HG03460 (cell line): ENCODE results near the gene ABLIM1.

Source experiments
- ATAC-seq: cut with Tn5 transposase; IDR thresholded peaks from one replicate; pipeline ENCODE4 v1.9.1; 2021; ENCODE audit not compliant: unreplicated experiment

Gene ABLIM1

GRCh38 chr10:114523876-114524275 lies 134.2 kb downstream of the ABLIM1 start:
- no peak for ATAC-seq

- no peak for ATAC-seq
Measured at GRCh38 chr10:114521255-114521654, 136.8 kb downstream of the ABLIM1 start.

DNA sequence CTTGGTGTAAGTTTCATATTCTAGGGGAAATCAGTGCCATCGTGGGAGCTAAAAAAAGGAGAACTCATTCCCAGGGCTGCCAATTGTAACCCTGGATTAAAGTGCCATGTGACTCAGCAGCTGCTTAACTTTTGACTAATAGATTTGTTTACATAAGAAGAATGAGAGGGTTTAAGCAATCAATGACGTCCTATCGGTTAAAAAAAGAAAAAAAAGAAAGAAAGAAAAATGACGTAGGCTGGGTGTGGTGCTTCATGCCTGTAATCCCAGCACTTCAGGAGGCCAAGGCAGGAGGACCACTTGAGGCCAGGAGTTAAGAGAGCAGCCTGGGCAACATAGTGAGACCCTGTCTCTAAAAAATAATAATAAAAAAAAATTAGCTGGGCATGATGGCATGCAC lies 137.6 kb downstream of the ABLIM1 start:
- ATAC-seq: no peak

DNA sequence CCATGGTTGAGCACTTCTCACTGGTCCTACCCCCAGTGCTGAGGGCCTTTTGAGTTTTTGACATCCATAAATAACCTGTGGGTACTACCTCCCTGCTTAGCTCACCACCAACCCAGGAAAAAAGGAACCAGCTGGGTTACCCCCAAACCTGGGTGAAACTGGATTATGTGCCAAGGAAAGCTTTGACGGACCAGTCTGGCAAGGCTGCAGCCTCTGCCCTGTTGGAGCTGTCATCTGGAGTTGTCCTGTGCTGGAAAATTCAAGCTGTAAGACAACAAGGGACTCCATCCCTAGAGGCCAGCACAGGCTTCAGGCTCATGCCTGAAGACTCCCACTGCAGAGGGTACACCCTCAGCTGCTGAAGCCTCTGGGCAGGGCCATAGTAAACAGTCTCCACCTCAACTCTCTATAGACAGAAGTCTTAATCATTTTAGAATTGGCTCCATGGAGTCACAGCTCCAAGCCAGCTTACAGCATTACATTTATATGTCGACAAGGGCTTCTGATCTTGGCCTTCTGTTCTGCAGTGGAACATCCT lies 138.2 kb downstream of the ABLIM1 start:
- ATAC-seq: no peak

DNA sequence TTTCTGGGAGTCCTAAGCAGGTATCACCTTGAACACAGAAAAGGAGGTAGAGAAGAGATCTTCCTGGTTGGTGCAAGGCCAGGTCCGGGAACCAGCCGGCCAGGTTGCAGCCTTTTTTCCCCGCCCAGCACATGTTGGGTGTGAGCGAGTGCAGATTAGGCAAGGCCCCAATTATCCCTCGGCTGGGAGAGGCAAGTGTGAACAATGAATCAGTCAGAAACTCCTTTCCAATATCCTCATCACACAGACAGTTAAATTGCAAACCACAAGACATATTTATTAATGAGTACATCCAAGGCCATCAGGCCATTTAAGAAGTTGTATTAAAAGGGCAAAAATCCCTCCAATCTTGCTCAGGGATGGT lies 138.8 kb downstream of the ABLIM1 start:
- no peak for ATAC-seq

- no peak for ATAC-seq
Measured at GRCh38 chr10:114518401-114519305, 139.4 kb downstream of the ABLIM1 start.

DNA sequence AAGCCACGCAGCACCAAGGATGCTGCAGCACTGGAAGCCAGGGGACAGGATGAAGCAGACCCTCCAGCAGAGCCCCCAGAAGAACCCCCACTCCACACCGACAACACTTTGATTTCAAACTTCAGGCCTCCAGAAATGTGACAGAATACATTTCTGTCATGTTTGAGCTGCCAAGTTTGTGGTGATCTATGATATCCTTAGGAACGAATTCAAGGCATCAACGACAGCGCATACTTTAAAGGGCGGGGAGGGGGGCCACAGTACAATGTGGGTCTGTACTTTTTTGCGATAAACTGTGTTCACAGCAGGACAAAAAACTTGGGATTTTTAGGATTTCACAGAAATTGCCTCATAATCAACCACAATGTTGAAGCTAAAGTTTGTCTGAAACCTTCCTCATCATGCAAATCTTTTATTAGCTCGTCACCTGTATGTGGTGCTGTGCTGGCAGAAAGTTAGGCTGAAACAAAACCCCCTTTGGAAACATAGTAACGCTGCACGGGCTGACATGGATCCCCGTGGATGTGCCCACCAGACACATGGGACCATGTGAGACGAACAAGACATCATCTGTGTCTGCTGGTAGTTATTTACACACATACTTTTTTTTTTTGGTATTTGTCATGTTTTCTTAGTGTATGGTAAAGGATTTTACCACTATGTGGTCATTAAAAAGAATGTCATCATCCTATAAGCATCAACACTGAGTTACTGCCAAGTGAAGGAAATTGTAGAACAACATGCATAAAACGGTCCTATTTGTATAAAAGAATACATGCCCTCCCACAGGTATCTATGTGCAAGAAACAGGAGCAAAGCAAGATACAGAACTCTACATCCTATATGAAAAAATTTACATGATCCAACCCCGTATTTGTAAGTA lies 140.5 kb downstream of the ABLIM1 start:
- ATAC-seq: no peak

DNA sequence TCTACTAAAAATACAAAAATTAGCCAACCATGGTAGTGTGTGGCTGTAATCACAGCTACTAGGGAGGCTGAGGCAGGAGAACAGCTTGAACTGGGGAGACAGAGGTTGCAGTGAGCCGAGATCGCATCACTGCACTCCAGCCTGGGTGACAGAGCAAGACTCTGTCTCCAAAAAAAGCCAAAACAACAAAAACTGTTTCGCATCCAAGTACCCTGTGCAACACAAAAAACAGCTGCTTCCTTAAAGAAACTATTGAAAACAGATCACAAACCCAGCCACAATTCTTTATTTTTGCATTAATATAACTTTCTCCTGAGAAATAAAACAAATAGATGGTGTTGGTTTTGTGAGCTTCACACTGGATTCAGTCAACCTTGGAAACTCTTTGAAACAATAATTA lies 141.7 kb downstream of the ABLIM1 start:
- no peak for ATAC-seq

GRCh38 chr10:114515298-114515914 lies 142.7 kb downstream of the ABLIM1 start:
- no peak for ATAC-seq

DNA sequence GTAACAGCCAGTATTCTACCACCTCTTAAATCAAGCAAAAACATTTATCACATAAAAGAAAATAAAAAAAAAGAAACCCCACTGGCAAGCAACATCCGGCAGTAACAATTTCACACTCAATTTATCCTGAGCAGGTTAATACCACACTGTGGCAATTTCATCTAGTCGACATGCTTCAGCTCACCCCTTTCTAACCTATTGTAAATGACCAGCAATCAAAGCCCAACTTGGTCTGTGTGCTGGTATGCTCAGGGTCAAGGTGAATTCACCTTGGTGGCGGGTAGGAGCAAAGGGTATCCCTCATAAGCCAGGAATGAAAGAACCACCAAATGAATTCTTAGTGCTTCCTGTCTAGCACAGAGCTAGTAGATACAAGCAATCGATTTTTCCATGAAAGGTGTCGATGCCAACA lies 144.7 kb downstream of the ABLIM1 start:
- ATAC-seq: no peak

DNA sequence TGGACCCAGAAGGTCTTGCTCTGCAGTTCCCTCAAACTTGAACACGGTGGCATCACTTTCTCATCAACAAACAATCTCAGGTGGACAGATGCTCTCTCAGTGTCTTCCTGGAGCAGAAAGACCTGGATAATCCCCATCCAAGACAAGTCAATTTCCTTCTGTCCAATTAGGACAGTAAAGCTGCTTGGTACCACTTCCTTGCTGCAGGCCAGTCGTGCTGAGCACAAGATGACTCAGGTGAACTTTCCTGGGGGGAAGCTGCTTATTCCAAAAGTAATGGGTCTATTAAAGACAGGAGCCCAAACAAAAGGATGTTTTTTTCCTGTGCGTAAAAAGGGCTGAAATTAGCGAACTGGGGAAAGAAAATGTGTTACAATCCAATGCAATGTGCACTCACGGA lies 146.2 kb downstream of the ABLIM1 start:
- ATAC-seq: no peak

DNA sequence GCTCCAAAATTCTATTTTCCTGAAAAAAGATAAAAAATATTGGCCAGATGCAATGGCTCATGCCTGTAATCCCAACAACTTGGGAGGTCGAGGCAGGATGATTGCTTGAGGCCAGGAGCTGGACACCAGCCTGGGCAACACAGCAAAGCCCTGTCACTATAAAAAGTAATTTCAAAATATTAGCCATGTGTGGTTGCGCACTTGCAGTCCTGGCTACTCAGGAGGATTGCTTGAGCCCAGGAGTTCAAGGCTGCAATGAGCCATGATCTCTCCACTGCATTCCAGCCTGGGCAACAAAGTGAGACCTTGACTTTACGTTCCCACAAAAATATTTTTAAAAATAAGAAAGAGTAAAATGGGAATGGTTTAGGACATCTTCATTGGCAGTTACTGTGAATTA lies 149.7 kb downstream of the ABLIM1 start:
- no peak for ATAC-seq

GRCh38 chr10:114507449-114507848 lies 150.6 kb downstream of the ABLIM1 start:
- no peak for ATAC-seq

- no peak for ATAC-seq
Measured at GRCh38 chr10:114506871-114507385, 151.1 kb downstream of the ABLIM1 start.

GRCh38 chr10:114504769-114505579 lies 153.1 kb downstream of the ABLIM1 start:
- no peak for ATAC-seq

DNA sequence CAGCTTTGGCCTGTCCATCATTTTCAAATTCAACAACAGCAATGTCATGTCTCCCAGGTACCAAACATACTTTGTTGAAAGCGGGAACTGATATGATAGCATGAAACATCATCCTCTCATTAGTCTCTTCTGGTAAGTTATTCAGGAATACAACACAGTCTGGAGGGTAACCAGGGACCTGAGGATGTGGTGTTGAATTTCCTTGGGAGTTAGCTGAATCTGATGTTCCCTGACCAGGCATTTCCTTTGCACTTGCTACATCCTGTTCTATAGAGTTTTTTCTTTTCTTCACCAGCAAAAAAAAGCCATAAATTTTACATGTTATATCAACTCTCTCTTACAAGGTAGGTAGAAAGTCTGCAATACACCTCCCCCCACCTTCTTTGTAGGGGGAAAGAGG lies 156.0 kb downstream of the ABLIM1 start:
- ATAC-seq: no peak

DNA sequence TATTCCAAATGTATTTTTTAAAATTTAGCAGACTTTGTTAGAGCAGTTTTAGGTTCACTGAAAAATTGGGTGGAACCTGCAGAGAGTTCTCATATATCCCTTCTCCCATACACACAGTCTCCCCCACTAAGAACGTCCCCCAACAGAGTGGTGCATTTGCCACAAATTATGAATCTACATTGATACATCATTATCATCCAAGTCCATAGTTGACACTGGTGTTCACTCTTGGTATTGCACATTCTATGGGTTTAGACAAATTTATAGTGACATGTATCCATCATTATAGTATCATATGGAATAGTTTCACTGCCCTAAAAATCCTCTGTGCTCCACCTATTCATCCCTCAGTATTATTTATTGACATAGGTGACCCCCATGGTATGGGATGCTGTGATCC lies 156.4 kb downstream of the ABLIM1 start:
- ATAC-seq: no peak

DNA sequence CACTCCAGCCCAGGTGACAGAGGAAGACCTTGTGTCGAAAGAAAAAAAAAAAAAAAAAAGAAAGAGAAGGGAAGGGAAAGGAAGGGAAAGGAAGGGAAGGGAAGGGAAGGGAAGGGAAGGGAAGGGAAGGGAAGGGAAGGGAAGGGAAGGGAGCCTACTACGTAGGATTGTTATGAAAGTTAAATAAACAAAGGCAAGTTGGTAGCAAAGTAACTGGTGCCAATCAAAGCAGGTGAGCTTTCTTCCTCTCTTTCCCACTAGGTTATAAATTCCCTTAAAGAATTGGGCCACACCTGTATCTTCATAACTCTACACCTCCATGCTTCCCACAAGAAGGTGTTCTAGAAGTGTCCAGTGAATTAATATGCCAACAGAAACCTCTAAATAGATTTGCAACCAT lies 157.4 kb downstream of the ABLIM1 start:
- ATAC-seq: no peak

DNA sequence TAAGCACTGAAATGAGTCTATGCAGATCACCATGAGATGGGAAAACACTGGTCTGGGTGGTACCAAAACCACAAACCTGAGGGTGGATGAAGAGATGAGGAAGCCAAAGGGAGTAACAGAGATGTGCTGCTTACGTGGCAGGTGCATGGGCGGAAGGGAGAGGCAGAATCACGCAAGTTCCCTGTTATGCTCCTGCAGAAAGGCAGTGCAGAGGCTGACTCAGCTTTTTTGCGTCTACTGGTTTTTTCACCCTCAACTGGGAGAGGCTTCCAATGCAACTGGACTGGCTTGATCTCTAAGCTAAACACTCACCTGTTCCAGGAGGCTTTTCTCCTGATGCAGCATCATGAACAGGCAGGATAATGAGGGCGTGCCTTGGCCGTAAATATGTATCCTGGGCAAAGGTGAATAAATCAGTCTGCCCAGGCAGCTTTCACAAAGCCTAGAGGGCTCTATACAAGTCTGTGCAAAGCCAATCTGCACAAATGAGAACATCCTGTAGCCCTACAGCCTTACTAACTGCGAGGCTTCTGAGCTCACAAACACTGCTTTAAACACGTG lies 158.4 kb downstream of the ABLIM1 start:
- ATAC-seq: peak; percentile 26

DNA sequence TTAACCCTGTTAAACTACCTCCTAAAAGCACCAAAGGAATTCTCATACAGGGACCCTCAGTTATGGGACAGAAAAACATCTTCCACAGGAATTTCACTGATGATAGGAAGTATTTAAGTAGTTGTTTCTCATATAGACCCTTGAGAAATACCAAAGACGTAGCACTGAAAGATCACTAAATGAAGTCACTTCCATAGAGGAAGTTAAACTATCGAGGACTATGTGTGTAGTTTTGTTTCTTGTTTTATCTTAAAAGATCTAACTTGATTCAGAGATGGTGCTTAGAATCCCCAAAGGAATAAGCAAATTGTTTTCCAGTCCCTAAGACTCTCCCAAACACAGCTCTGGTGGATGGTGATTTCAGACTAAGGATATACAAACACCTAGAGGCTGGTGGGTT lies 159.0 kb downstream of the ABLIM1 start:
- peak; percentile 27 for ATAC-seq
